Urinary bladder (tissue), 4 donors: ENCODE measurements around the gene SPOP. TPM values are rescaled to one million over a fixed set of nuclear protein-coding genes. Genes with fewer than 3 reads are reported as not detected.
"Not testable (repeated sequence)": the region's sequence is repeated elsewhere in the genome, so short reads cannot be mapped to it uniquely, and the experiment has no call there.

Experiments used
- DNase-seq: peaks from one replicate; pipeline ENCODE4 v3.0.0-alpha.2; 2015; ENCODE audit errors: extremely low spot score
- H3K27ac ChIP-seq: one replicate; pipeline ENCODE4 v1.5.1; 2013; ENCODE audit warnings: low read depth, mild to moderate bottlenecking, moderate library complexity
- H3K36me3 ChIP-seq: one replicate; pipeline ENCODE4 v1.6.1; 2013; ENCODE audit warnings: mild to moderate bottlenecking, moderate library complexity; ENCODE audit not compliant: insufficient read depth
- H3K4me1 ChIP-seq: one replicate; pipeline ENCODE4 v1.6.1; 2013; ENCODE audit warnings: mild to moderate bottlenecking, moderate library complexity; ENCODE audit not compliant: insufficient read depth
- H3K4me3 ChIP-seq: one replicate; pipeline ENCODE4 v1.5.1; 2013; ENCODE audit warnings: low read depth, low read length
- WGBS: extraction: QIAGEN DNeasy Blood & Tissue Kit; methylation state at CpG from one replicate; pipeline ENCODE4 v1.1.7; 2013; 5-methylcytosine and 5-hydroxymethylcytosine counted together
- polyA plus RNA-seq: library from polyadenylated mRNA; stranded (reverse); fragments of 200-250 nt; gene quantifications from one replicate; pipeline ENCODE4 v1.2.3, GENCODE V29; 2013
- total RNA-seq: library from RNA; depleted of rRNA; stranded (reverse); fragments of >200 nt; gene quantifications from one replicate; pipeline ENCODE4 v1.2.3, GENCODE V29; 2014
- donor health status: healthy with polysubstance abuse.
- donor health status: healthy.

The SPOP gene
- total and polyA plus RNA-seq, 2 donors, result 92.4 to 174 TPM

DNA sequence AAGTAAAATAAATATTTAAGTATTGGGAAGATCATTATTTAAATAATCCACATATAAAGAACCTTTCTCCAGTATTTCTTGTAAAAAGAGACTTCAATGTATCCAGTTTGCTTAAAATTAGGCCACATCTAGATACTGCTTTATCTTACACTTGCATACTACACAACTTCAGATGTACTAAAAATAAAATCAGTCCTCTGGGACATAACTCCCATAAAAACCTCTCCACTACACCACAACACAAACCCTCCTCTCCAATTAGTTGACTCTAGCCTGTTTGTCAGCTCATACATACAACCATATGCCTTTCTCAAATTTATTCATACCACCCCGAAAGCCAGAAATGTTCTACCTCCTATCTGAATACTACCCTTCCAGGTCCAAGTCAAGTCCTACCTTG, 21.6 kb downstream of the SPOP start:
- H3K27ac ChIP-seq, result no peak overlapping the region
- H3K4me3 ChIP-seq, result no peak overlapping the region
- WGBS, result 71% methylated on average over 1 of the region's 1 CpG
- DNase-seq, result no peak
- no peaks in the 10 kb centered on the region for H3K4me1 ChIP-seq
- H3K36me3 ChIP-seq, result no peaks in the 10 kb centered on the region

GRCh38 chr17:49647256-49647585, 30.7 kb downstream of the SPOP start:
- H3K4me3 ChIP-seq, result no peak overlapping the region
- no peaks in the 10 kb centered on the region for H3K4me1 ChIP-seq
- 78% methylated on average over 8 of the region's 8 CpGs for WGBS
- H3K36me3 ChIP-seq, result no peaks in the 10 kb centered on the region
- peak overlapping the region; percentile 5 for H3K27ac ChIP-seq
- no peak for DNase-seq

DNA sequence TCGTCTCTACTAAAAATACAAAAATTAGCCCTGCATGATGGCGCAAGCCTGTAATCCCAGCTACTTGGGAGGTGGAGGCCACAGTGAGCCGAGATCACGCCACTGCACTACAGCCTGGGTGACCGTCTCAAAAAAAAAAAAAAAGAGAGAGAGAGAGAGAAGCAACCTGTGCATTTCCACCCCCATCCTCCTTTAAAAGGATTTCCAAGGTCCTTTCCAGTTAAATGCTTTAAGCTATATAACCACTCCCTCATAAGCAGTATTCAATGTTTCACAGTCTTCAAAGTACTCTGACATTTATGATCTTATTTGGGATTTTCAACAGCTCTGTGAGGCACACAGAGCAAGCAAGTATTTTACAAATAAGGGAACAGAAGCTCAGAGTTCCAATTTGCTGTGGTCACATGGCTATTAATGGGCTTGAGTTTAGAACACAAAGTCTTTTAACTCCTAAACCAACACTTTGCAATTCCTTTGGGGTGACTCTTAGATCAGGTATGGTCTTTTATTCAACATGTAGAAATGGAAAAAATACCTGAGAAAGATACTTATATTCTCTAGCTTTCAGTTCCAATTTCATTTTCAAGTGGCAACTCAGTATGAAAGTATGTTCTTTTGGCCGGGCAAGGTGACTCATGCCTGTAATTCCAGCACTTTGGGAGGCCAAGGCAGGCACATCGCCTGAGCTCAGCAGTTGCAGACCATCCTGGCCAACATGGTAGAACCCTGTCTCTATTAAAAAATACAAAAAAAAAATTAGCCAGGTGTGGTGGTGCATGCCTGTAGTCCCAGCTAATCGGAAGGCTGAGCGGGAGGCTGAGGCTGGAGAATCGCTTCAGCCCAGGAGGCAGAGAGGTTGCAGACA, 31.3 kb downstream of the SPOP start:
- H3K4me1 ChIP-seq, result no peaks in the 10 kb centered on the region
- H3K4me3 ChIP-seq, result no peak overlapping the region
- DNase-seq, result no peak
- H3K36me3 ChIP-seq, result no peaks in the 10 kb centered on the region
- H3K27ac ChIP-seq, result peak overlapping the region; percentile 32
- 45% methylated on average over 10 of the region's 10 CpGs for WGBS

DNA sequence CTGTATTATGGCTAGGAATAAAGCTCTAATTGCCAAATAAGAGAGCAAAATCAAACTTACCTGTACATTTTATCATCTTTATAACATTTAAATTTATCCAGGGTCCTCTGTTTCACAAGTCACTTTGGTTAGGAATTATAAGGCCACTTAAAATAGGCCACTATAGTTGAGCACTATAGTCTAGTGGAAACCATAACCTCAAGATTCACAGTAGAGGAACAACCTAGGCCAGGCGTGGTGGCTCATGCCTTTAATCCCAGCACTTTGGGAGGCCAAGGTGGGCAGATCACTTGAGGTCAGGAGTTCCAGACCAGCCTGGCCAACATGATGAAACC, 31.9 kb downstream of the SPOP start:
- not testable (repeated sequence) for H3K4me1 ChIP-seq, H3K4me3 ChIP-seq, H3K36me3 ChIP-seq, DNase-seq
- WGBS, result 57% methylated on average over 1 of the region's 1 CpG
- H3K27ac ChIP-seq, result peak overlapping the region; percentile 23

- DNase-seq, result no peak
- Histone ChIP-seq H3K27ac (no peak overlapping the region), H3K4me3 (no peak overlapping the region), H3K36me3 (no peaks in the 10 kb centered on the region), H3K4me1 (no peaks in the 10 kb centered on the region)
- WGBS, result 24% methylated on average over 1 of the region's 1 CpG
These were observed 32.2 kb downstream of the SPOP start for GRCh38 chr17:49645654-49646053.

GRCh38 chr17:49640556-49640955, 37.3 kb downstream of the SPOP start:
- Histone ChIP-seq H3K27ac (no peak overlapping the region), H3K4me1 (no peaks in the 10 kb centered on the region), H3K4me3 (no peak overlapping the region), H3K36me3 (no peaks in the 10 kb centered on the region)
- DNase-seq, result no peak
- WGBS, result 61% methylated on average over 3 of the region's 3 CpGs

DNA sequence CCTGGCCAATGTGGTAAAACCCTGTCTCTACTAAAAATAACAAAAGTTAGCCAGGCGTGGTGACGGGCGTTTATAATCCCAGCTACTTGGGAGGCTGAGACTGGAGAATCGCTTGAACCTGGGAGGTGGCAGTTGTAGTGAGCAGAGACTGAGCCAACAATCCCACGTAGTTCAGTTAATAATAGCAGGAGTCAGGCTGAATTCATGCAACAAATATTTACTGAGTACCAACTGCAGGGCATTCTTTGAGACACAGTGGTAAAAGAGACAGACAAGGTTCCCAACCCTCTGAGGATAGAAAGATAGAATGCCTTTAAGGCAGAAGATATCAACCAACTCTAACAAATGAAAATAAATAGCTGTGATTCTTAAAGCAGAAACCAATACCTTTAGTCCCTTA, 39.1 kb downstream of the SPOP start:
- no peaks in the 10 kb centered on the region for H3K4me1 ChIP-seq
- no peaks in the 10 kb centered on the region for H3K36me3 ChIP-seq
- H3K4me3 ChIP-seq, result no peak overlapping the region
- H3K27ac ChIP-seq, result no peak overlapping the region
- no peak for DNase-seq
- WGBS, result 66% methylated on average over 5 of the region's 5 CpGs

DNA sequence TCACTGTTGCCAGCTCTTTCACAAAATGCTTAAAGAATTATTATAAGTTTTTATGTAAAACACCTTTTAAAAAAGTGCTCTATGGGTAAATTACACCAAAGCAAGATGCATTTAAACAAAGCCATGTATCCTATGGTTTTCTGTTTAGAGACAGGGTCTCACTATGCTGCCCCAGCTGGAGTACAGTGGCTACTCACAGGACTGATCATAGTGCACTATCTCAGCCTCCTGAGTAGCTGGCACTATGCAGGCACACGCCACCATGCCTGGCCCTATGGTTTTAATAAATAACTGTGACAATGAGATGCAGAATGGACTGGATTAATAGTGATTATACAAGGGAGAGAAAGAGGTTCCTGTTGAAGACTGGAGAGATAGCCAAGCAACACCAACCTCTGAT, 40.2 kb downstream of the SPOP start:
- WGBS, result 92% methylated on average over 1 of the region's 1 CpG
- no peak for DNase-seq
- H3K36me3 ChIP-seq, result no peaks in the 10 kb centered on the region
- H3K4me1 ChIP-seq, result no peaks in the 10 kb centered on the region
- H3K27ac ChIP-seq, result no peak overlapping the region
- H3K4me3 ChIP-seq, result no peak overlapping the region

DNA sequence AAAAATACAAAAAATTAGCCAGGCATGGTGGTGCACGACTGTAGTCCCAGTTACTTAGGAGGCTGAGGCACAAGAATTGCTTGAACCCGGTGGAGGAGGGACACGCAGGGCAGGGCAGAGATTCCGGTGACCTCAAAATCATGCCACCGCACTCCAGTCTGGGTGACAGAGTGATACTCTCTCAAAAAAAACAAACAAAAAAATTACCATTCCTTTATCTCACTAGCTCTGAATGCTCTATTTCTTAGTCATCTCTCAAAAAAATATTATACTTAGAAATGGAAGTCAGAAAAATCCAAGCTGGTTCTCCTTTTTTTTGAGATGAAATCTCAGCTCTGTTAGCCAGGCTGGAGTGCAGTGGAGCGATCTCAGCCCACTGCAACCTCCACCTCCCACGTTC, 40.8 kb downstream of the SPOP start:
- Histone ChIP-seq H3K4me3 (no peak overlapping the region), H3K36me3 (no peaks in the 10 kb centered on the region), H3K4me1 (no peaks in the 10 kb centered on the region), H3K27ac (no peak overlapping the region)
- 79% methylated on average over 7 of the region's 7 CpGs for WGBS
- DNase-seq, result no peak

DNA sequence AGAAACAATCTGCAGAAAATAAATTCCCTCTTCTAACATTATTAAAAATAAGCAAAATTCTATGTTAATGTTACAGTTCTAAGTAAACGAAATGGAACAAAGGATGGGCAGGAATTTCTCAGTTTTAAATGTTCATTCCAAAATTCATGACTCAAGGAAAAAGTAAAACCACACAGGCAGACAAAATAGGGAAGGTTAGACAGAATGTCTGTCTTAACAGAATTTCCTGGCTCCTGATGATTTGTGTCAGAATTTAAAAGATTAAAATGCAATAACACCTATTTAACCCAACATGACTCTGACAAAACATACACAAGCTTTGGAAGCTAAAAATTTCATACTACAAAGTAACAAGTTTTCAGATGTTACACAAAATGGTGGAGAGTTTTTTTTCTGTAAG, 42.8 kb downstream of the SPOP start:
- 19% methylated on average over 1 of the region's 1 CpG for WGBS
- no peak for DNase-seq
- Histone ChIP-seq H3K4me1 (no peaks in the 10 kb centered on the region), H3K36me3 (no peaks in the 10 kb centered on the region), H3K4me3 (no peak overlapping the region), H3K27ac (no peak overlapping the region)

GRCh38 chr17:49634485-49634860, 43.4 kb downstream of the SPOP start:
- Histone ChIP-seq H3K36me3 (no peaks in the 10 kb centered on the region), H3K4me1 (peaks cover 2% of the 10 kb centered on the region), H3K27ac (peak overlapping the region; percentile 50), H3K4me3 (no peak overlapping the region)
- 27% methylated on average over 1 of the region's 1 CpG for WGBS
- DNase-seq, result no peak

- Histone ChIP-seq H3K27ac (peak overlapping the region; percentile 50), H3K36me3 (no peaks in the 10 kb centered on the region), H3K4me3 (no peak overlapping the region), H3K4me1 (peaks cover 2% of the 10 kb centered on the region)
- WGBS, result 47% methylated on average over 4 of the region's 4 CpGs
- no peak for DNase-seq
These were observed 44.0 kb downstream of the SPOP start for GRCh38 chr17:49633762-49634484.

- 25% methylated on average over 2 of the region's 2 CpGs for WGBS
- Histone ChIP-seq H3K4me1 (peaks cover 2% of the 10 kb centered on the region), H3K36me3 (no peaks in the 10 kb centered on the region), H3K4me3 (no peak overlapping the region), H3K27ac (peak overlapping the region; percentile 38)
- no peak for DNase-seq
These were observed 44.6 kb downstream of the SPOP start for GRCh38 chr17:49633250-49633649.

GRCh38 chr17:49632201-49632600, 45.7 kb downstream of the SPOP start:
- Histone ChIP-seq H3K4me1 (peaks cover 2% of the 10 kb centered on the region), H3K4me3 (no peak overlapping the region), H3K36me3 (no peaks in the 10 kb centered on the region), H3K27ac (no peak overlapping the region)
- 70% methylated on average over 4 of the region's 4 CpGs for WGBS
- no peak for DNase-seq
